Measurements from ENCODE around the gene C10orf62.
A peak's percentile ranks its signal among the peaks of the same experiment; 100 is the strongest.

C10orf62 gene, protein sequence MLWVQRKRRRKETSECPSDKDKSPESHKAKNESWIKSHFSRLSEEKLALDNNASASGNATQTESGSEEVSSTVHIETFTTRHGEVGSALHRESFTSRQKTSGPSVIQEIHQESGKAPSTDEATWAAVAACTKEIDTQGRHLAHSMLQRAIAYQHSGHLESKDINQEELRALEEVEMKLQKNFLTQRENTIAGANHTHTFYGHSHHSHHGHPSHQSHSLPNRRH

DNA sequence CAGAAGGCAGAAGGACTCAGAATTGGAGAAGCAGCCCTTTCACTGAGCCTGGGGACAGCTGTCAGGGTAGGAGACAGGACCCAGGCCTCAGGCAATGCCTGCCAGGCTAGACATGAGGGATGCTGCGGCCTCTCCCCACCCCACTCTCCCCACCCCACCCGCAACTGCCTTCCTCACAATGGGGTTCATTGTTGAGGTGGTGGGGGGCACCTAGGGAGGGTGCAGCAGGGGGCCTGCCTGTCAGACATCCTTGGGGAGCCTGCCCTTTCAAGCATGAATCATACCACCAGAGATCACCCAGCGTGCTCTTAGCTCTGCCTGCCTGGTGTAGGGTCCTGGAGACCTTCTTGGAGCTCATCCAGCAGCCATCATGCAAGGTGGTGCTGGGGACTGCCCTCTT lies at the start of gene C10orf62:
Gene C10orf62, plus strand, starts transcription at position 243 of the 400 bp plus-strand sequence. CDS start 177 bp downstream, outside the sequence.
- DNase-seq (ENCODE audit: insufficient read length, low spot score) (no peak), FAIRE-seq (no peak)
- TF ChIP-seq POLR2A (IDR thresholded peaks at IDR 0.05; ENCODE audit: low read depth, low read length) = no peak

DNA sequence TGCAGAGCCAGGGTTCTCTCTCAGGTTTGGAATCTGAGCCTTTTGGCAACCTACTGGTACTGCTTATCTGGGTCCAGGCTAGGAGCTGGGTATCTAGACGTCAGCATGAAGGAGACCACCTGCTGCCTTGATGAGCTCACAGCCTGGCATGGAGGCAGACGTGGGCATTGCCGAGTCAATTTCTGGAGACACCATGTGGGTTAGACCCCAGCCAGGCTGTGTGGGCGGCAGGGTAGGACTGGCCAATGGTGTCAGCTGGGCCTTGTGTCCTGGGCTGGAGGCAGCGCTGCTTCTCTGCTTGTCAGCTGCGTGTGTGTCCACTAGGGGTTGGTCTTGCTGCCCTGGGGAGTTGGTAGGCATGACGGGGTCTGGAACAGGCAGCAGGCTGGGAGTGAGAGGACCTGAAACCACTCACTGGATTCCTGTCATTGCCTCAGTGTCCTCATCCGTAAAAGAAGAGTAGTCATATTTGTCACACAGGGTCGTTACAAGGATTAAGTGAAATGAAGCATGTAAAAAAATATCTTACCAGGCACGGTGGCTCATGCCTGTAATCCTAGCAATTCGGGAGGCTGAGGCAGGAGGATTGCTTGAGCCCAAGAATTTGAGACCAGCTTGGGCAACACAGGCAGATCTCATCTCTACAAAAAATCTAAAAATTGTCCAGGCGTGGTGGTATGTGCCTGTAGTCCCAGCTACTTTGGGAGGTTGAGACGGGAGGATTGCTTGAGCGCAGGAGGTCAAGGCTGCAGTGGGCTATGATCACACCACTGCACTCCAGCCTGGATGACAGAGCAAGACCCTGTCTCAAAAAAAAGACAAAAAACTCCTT lies 48.6 kb upstream of the C10orf62 start:
- no peak for TF ChIP-seq POLR2A (IDR thresholded peaks at IDR 0.05; ENCODE audit: low read depth, low read length)
- no peak for FAIRE-seq
- no peak for DNase-seq (ENCODE audit: insufficient read length, low spot score)

DNA sequence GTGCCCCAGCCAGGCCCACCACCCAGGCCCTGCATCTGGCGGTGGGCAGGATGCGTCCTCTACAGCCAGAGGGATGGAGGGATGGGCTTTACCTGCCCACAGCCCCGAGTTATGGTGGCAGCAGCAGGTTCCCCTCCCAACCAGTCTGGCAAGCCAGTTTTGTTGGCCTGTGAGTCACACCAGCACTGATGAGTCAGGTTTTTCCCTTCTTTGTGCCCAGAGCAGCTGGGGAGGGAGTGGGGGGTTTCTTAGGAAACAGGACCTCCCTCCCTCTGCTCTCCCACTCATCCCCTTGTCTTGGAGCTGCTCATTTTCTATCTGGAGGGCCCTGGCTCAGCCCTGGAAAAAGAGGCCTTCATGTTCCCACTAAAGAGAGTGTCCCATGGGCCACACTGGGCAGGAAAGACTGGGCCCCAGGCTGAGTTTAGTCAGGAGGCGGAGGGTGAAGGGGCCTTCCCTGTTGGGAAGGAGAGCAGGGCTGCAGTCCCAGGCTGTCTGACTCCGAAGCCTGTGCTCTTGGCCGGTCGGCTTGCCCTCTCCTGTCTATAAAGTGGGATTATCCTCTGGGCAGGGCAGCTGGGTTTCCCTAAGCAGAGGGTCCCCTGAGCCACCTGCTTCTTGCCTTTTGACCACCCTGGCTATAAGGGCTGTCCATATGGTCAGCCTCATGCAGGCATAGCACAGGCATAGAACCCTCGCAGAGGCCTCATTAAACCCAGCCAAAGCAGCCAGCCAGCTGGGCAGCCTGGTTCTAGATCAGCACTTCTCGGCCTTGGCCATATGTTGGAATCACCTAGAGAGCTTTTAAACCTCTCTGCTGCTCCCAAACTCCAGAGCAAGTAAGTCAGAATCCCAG lies 47.1 kb upstream of the C10orf62 start:
- DNase-seq (ENCODE audit: insufficient read length, low spot score) (peak; percentile 94), FAIRE-seq (no peak)

DNA sequence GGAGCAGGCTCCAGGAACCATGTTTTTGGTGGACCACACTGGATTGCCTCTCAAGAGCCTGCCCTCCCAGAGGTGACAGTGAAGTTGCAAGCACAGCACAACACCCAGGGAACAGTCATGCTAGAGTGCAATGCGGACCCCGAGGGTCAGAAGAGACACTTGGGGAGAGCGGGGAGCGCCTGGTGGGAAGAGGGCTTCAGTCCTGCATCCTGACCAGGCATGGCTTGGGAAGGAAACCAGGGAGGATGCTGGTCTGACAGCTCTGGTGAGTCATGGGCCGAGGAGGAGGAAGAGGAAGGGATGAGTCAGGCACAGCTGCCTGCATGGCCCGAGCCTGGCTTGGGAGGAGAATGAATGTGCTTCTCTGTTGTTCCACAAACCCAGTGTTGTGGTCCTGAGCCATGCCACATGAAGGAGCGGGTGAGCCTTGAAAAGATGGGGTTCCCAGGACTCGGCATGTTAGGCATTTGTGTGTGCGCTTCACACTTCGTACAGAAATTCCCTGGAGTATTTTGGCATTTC lies 46.4 kb upstream of the C10orf62 start:
- FAIRE-seq (peak; percentile 92), DNase-seq (ENCODE audit: insufficient read length, low spot score) (peak; percentile 97)
- peak; percentile 67 for TF ChIP-seq POLR2A (IDR thresholded peaks at IDR 0.05; ENCODE audit: low read depth, low read length)

More for the DNA sequence above, 47.1 kb upstream of the C10orf62 start:
- TF ChIP-seq POLR2A (IDR thresholded peaks at IDR 0.05; ENCODE audit: low read depth, low read length) = peak; percentile 10; the same call in 1 of the 2 replicates

DNA sequence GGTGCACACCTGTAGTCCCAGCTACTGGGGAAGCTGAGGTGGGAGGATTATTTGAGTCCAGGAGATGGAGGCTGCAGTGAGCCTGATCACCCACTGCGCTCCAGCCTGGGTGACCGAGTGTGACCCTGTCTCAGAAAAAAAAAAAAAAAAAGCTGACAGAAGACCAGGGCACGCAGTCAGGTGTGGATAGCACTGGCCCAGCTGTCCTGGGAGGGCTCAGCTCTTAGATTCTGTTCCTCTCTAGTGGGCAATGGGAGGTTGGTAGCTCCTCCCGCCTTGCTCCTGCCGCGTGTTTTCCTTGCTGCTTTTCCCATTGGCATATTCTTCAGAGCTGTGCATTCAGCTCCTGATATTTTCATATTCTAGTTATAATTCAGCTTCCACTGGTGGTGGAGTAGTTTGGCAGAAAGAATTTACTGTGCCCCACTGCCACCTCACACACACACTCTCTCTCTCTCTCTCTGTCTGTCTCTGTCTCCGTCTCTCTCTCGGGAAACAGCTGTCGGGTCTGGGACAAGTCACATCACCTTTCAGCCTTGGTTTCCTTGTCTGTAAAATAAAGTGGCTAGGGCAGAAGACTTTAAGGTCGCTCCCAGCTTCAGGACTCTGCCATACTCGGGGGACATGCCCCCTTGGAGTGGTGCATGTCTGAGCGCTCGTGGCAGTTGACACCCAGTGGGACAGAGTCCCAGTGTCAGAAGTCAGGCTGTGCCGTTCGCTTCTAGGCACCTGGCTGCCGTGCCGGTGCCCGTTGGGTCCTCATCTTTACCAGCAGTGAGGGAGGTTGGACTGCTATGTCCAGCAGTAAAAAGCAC lies 42.9 kb upstream of the C10orf62 start:
- no peak for TF ChIP-seq POLR2A (IDR thresholded peaks at IDR 0.05; ENCODE audit: low read depth, low read length)
- DNase-seq (ENCODE audit: insufficient read length, low spot score) (no peak), FAIRE-seq (no peak)

DNA sequence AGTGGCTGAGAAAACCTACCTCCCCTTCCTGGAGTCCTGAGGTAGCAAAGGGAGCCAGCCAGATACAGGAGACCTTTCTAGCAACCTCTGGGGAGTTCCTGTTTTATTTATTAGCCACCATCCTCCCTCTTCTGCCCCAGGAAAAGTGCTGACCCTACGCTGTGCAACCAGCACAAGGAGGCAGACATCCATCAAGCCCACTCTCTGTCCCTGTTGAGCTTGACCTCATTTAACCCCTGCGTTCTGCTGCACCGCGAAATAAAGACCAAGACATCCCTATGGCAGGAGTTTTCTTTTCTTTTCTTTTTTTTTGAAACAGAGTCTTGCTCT lies 42.3 kb upstream of the C10orf62 start:
- FAIRE-seq = no peak
- no peak for TF ChIP-seq POLR2A (IDR thresholded peaks at IDR 0.05; ENCODE audit: low read depth, low read length)
- DNase-seq (ENCODE audit: insufficient read length, low spot score) = no peak

DNA sequence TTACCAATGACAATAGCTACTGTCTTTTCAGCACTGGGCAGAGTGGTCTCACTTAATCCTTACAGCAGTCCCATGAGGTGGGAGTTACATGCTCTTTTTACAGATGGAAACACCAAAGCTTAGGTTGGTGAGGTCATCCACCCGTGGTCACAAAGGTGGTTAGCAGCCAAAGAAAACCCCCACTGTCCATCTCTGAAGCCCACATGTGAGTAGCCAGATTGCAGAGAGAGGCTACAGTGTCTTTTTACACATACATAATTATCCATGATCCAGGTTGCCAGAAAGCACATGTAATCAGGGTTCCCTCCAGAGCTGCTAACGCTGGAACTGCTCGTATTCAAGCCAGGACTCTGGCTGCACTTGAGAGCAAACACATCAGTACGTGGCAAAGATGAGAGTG lies 41.6 kb upstream of the C10orf62 start:
- no peak for FAIRE-seq
- TF ChIP-seq POLR2A (IDR thresholded peaks at IDR 0.05; ENCODE audit: low read depth, low read length) = no peak

DNA sequence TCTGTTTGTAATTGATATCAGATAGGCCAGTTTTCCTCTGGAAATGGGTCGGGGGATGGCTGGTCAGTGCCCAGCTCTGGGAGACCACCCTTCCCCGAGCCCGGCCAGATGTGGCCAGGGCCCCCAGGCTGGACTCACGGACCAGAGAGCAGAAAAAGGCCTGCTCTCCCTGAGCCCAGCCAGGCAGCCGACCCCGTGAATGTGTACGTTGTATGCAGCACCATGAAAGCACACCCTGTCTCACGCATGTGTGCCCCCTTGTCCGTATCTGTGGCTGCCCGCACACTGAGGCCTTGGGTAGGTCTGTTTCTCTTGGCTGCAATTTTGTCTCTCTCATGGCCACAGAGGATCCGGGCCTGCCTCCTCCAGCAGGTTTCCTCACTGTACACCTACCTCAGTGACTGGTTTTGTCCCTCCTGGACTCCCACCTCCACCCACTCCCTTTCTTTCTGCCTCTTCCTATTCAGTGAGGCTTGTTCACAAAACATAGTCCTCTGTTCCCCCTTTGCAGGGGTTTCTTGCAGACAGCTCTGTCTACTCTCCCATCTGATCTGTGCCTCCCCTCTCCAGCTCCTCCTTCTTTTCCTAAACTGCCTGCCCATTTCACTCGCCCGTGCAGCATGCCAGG lies 40.6 kb upstream of the C10orf62 start:
- no peak for TF ChIP-seq POLR2A (IDR thresholded peaks at IDR 0.05; ENCODE audit: low read depth, low read length)
- DNase-seq (ENCODE audit: insufficient read length, low spot score) (no peak), FAIRE-seq (no peak)

More for the DNA sequence above, 41.6 kb upstream of the C10orf62 start:
- no peak for DNase-seq (ENCODE audit: insufficient read length, low spot score)

DNA sequence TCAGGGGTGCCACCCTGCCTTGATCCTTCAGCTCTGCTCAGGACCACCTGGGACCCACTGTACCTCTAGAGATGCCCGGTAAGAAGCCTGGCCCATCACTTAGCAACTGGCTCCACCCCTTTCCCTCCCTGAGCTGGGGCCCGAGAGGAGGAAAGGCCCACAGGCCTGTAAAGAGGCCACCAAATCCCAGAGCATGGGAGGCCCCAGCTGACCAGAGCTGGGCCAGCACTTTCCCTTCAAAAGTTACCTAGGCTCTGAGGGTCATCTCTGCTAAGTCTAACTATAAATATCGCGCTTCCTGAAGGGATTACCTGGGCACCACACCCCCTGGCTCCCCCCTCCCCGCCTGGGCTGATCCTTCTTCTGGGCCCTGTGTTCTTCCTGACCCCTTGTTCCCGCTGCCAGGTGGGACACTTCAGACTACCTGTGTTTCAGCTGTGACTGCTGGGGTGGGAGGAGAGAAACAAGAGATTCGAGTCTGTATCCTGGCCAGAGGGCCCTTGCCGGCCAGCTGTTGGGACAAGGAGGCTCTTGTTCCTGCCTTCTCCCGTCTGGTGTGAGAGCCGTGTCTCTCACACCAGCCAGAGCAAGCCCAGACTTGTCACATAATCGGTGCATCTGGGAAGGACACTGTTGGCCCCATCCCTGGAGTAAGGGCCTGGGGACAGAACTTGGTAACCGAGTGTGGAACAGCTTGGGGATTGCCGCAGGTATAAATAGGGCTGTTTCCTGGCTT lies 39.8 kb upstream of the C10orf62 start:
- no peak for FAIRE-seq
- no peak for DNase-seq (ENCODE audit: insufficient read length, low spot score)
- TF ChIP-seq POLR2A (IDR thresholded peaks at IDR 0.05; ENCODE audit: low read depth, low read length) = no peak

DNA sequence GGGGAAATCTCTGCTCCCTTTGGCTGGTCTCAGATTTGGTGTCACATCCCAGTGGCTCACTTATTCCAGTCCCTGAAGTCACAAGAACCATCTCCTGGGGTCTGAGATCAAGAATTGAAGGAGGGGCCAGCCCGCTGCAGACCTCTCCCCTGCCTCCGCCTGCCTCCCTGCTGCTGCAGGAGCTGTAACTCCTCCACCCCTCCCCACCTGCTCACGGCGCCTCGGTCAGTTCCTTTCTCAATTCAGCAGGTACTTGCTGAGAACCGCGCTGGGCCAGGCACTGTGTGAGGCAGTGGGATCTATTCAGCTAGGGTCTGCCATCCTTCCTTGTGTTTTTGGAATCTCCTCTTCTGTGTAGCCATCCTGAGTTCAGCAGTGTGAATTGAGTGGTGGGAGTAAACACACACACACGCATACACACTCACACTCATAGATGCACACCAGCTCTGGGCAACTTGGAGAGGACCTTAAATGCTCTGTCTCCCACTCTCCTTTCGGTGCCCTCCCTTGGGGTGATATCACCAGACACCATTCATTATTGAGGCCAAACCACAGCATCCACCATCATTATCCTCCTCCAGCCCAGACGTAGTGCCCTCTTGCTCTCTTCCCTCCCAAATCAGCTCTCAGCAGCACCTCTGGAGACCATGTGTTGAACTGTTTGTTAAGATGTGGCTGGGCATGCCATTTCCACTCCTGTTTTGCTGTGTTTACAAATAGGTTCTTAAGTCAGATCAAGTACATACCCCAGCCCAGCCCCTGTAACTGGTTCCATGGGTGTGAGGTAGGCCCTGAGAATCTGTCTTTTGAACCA lies 39.0 kb upstream of the C10orf62 start:
- FAIRE-seq = no peak

DNA sequence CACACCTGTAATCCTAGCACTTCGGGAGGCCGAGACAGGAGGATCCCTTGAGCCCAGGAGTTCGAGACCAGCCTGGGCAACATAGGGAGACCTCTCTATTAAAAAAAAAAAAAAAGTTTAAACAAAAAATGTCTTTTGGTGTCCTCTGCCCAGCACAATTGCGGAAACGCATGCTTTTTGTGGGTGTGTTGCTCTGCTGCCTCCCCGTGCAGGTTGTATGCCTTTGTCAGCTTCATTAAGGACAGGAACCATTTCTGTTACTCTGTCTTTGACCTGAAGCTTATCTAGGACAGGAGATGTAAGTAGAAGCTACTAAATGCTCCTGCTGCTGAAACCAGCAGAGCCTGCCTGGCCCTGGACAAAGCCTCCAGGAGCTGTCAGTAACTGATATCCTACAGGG lies 38.2 kb upstream of the C10orf62 start:
- FAIRE-seq = no peak
- DNase-seq (ENCODE audit: insufficient read length, low spot score) = no peak
- TF ChIP-seq POLR2A (IDR thresholded peaks at IDR 0.05; ENCODE audit: low read depth, low read length) = no peak

More for the DNA sequence above, 39.0 kb upstream of the C10orf62 start:
- TF ChIP-seq POLR2A (IDR thresholded peaks at IDR 0.05; ENCODE audit: low read depth, low read length) = no peak
- DNase-seq (ENCODE audit: insufficient read length, low spot score) = no peak
